Ishikawa (cell line): ENCODE measurements around the gene KATNAL2.

Experiments
- CEBPB ChIP-seq: IDR thresholded peaks from 2 replicates; pipeline ENCODE4 v1.6.1; 2012
- CREB1 ChIP-seq: IDR thresholded peaks from 2 replicates; pipeline ENCODE4 v1.6.1; 2012; ENCODE audit warnings: low read depth
- EGR1 ChIP-seq: IDR thresholded peaks from 2 replicates; pipeline ENCODE4 v1.6.1; 2012
- EP300 ChIP-seq: IDR thresholded peaks from 2 replicates; pipeline ENCODE4 v1.6.1; 2012; ENCODE audit warnings: borderline replicate concordance
- FOXM1 ChIP-seq: IDR thresholded peaks from 2 replicates; pipeline ENCODE4 v1.6.1; 2012; ENCODE audit warnings: low read depth, borderline replicate concordance
- MAX ChIP-seq: IDR thresholded peaks from 2 replicates; pipeline ENCODE4 v1.6.1; 2012
- NFIC ChIP-seq: IDR thresholded peaks from 2 replicates; pipeline ENCODE4 v1.6.1; 2012
- RAD21 ChIP-seq: IDR thresholded peaks from 2 replicates; pipeline ENCODE4 v1.6.1; 2012; ENCODE audit warnings: low read depth
- TAF1 ChIP-seq: IDR thresholded peaks from 2 replicates; pipeline ENCODE4 v1.6.1; 2012; ENCODE audit warnings: low read depth, mild to moderate bottlenecking
- TCF12 ChIP-seq: IDR thresholded peaks from 2 replicates; pipeline ENCODE4 v1.6.1; 2012; ENCODE audit warnings: low read depth
- TEAD4 ChIP-seq: IDR thresholded peaks from 2 replicates; pipeline ENCODE4 v1.6.1; 2012
- YY1 ChIP-seq: IDR thresholded peaks from 2 replicates; pipeline ENCODE4 v1.6.1; 2012; ENCODE audit warnings: low read depth
- ZBTB7A ChIP-seq: IDR thresholded peaks from 2 replicates; pipeline ENCODE4 v1.6.1; 2012; ENCODE audit warnings: low read depth
- TF ChIP-seq, protein P1 (sequence below): IDR thresholded peaks from 2 replicates; pipeline ENCODE4 v1.6.1; 2012; ENCODE audit warnings: low read depth, mild to moderate bottlenecking
- TF ChIP-seq, protein P2 (sequence below): IDR thresholded peaks from 2 replicates; pipeline ENCODE4 v1.6.1; 2012

Gene KATNAL2

DNA sequence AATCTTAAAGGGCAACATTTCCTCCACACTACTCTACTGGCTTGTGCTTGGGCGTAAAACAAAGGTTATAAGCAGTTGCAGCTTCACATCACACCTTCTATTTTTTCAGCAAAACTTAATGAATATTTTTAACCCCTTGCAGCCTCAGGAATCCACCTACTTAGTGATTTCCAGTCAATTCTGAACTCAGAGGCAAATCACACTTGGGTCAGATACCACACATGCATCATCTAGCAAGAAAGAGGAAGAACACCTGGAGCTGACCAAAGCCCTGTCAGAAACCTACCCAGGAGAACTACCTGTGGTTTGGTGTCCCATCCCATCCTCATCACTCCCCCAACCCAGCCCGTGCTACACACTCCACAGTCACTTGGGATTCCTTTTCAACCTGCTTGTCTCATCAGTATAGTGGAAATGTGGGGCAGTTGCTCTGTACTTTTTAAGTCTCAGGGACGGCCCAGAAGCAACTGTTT is 25.6 kb upstream of the KATNAL2 start:
- TF ChIP-seq CREB1 (no peak), MAX (no peak), CEBPB (no peak), EP300 (no peak), TAF1 (no peak), TCF12 (no peak), ZBTB7A (no peak), FOXM1 (no peak), EGR1 (no peak), YY1 (no peak), TEAD4 (no peak), RAD21 (no peak), NFIC (no peak)
- TF ChIP-seq, protein P1, sequence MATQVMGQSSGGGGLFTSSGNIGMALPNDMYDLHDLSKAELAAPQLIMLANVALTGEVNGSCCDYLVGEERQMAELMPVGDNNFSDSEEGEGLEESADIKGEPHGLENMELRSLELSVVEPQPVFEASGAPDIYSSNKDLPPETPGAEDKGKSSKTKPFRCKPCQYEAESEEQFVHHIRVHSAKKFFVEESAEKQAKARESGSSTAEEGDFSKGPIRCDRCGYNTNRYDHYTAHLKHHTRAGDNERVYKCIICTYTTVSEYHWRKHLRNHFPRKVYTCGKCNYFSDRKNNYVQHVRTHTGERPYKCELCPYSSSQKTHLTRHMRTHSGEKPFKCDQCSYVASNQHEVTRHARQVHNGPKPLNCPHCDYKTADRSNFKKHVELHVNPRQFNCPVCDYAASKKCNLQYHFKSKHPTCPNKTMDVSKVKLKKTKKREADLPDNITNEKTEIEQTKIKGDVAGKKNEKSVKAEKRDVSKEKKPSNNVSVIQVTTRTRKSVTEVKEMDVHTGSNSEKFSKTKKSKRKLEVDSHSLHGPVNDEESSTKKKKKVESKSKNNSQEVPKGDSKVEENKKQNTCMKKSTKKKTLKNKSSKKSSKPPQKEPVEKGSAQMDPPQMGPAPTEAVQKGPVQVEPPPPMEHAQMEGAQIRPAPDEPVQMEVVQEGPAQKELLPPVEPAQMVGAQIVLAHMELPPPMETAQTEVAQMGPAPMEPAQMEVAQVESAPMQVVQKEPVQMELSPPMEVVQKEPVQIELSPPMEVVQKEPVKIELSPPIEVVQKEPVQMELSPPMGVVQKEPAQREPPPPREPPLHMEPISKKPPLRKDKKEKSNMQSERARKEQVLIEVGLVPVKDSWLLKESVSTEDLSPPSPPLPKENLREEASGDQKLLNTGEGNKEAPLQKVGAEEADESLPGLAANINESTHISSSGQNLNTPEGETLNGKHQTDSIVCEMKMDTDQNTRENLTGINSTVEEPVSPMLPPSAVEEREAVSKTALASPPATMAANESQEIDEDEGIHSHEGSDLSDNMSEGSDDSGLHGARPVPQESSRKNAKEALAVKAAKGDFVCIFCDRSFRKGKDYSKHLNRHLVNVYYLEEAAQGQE = no peak
- TF ChIP-seq, protein P2, sequence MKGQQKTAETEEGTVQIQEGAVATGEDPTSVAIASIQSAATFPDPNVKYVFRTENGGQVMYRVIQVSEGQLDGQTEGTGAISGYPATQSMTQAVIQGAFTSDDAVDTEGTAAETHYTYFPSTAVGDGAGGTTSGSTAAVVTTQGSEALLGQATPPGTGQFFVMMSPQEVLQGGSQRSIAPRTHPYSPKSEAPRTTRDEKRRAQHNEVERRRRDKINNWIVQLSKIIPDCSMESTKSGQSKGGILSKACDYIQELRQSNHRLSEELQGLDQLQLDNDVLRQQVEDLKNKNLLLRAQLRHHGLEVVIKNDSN = no peak

DNA sequence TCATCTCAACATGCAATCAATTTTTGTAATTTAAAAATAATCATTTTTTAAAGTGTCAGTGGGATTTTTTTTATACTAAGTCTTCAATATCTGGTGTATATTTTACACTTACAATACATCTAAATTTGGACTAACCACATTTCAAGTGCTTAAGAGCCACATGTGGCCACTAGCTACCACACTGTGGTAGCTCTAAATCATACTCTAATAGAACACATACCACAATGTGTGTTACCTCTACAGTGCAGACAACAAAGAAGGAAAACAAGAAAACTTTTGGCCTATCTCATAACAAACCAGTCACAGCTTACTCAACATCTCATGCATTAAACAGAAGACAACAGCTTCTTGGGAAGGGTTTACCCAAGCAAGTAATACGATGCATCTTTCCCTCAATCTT is 24.6 kb upstream of the KATNAL2 start:
- TF ChIP-seq EP300 (no peak), TAF1 (no peak), ZBTB7A (no peak), CREB1 (no peak), TCF12 (no peak), NFIC (no peak), FOXM1 (no peak), EGR1 (no peak), RAD21 (no peak), CEBPB (no peak), YY1 (no peak), MAX (no peak), TEAD4 (no peak)
- TF ChIP-seq, protein P1 = no peak
- TF ChIP-seq, protein P2 = no peak

DNA sequence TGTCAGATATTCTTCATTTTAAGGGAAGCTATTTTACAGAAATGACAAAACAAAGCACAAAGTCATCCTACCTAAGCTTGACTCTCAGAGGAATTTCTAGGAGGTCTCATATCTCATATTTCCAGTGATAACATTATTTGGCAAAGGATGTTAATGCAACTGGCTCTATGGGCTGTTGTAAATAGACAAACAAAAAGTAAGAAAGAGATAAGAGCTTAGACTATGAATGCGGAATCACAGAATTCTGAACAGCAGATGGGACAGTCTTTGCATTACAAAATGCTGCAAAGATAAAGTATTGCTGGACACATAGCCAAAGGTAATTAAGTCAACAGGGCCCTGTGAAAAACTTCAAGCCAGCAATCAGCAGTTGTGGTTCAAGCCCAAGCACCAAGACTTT is 24.0 kb upstream of the KATNAL2 start:
- TF ChIP-seq CEBPB = no peak
- TF ChIP-seq, protein P2 = no peak
- TF ChIP-seq CREB1 = no peak
- TF ChIP-seq NFIC = no peak
- no peak for TF ChIP-seq YY1
- no peak for TF ChIP-seq FOXM1
- no peak for TF ChIP-seq MAX
- no peak for TF ChIP-seq ZBTB7A
- no peak for TF ChIP-seq RAD21
- no peak for TF ChIP-seq TCF12
- TF ChIP-seq TAF1 = no peak
- TF ChIP-seq EGR1 = no peak

DNA sequence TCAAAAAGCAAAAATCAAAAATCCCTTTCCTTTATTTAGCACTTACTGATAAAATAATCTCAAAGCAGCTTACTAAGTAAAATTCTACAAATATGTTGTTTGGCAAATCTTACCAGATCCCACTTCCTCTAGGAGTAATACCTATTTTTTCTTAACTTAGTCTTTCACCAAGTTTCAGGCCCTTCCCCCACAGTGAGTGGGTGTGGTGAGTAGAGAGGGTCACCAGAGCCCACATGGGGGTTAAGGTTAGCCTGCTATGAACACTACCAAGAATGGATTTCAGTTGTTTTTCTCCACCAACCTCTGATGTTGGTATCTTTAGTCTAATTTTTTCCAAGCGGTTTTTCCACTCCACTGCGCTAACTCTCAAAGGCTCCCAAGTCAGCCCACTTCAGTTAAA is 23.3 kb upstream of the KATNAL2 start:
- TF ChIP-seq MAX (no peak), YY1 (no peak), RAD21 (no peak), TCF12 (no peak), ZBTB7A (no peak), EP300 (no peak), NFIC (no peak), CREB1 (no peak), TAF1 (no peak), EGR1 (no peak), TEAD4 (no peak), CEBPB (no peak), FOXM1 (no peak)
- TF ChIP-seq, protein P2 = no peak
- TF ChIP-seq, protein P1 = no peak
